Skeletal muscle satellite cell (primary cell): ENCODE data around the gene PYGO1. TPM values are rescaled to one million over a fixed set of nuclear protein-coding genes. Genes with fewer than 3 reads are reported as not detected.

Source experiments
- H3K27me3 ChIP-seq: 2 replicates; pipeline ENCODE4 v1.7.0; 2013; ENCODE audit warnings: low read length; ENCODE audit not compliant: control insufficient read depth, insufficient read depth
- H3K36me3 ChIP-seq: 2 replicates; pipeline ENCODE4 v1.7.0; 2013; ENCODE audit warnings: mild to moderate bottlenecking, control low read depth, low read length; ENCODE audit not compliant: insufficient read depth
- H3K4me1 ChIP-seq: 2 replicates; pipeline ENCODE4 v1.7.0; 2013; ENCODE audit warnings: low read length; ENCODE audit not compliant: control insufficient read depth, insufficient read depth
- H3K4me2 ChIP-seq: 2 replicates; pipeline ENCODE4 v1.7.0; 2013; ENCODE audit warnings: mild to moderate bottlenecking, low read length
- H3K4me3 ChIP-seq: 2 replicates; pipeline ENCODE4 v1.7.0; 2013; ENCODE audit warnings: low read length
- H3K9ac ChIP-seq: 2 replicates; pipeline ENCODE4 v1.7.0; 2013; ENCODE audit warnings: mild to moderate bottlenecking, low read depth, low read length, moderate library complexity
- H3K9me3 ChIP-seq: replicated peaks from 2 replicates; pipeline ENCODE4 v1.7.0; 2013; ENCODE audit warnings: mild to moderate bottlenecking, control low read depth, low read length
- total RNA-seq: library from RNA; depleted of rRNA; stranded (reverse); fragments of >200 nt; gene quantifications from 2 replicates; pipeline ENCODE4 v1.2.3, GENCODE V29; 2012; rRNA removed

The PYGO1 gene
- total RNA-seq: 5.9 and 6.8 TPM in 2 replicates

- Histone ChIP-seq H3K36me3 (no peaks in the 10 kb centered on the region), H3K9me3 (no peaks in the 10 kb centered on the region), H3K9ac (peak within 1 kb of the TSS; percentile 93), H3K27me3 (no peaks in the 10 kb centered on the region), H3K4me2 (peak within 1 kb of the TSS; percentile 94), H3K4me3 (peak within 1 kb of the TSS; percentile 97), H3K4me1 (peaks cover 18% of the 10 kb centered on the region)
These were observed at the start of gene PYGO1 for GRCh38 chr15:55588070-55588814. TSS of gene PYGO1 (minus strand) at chr15:55588345. CDS start at chr15:55587883, 462 bp downstream.

DNA sequence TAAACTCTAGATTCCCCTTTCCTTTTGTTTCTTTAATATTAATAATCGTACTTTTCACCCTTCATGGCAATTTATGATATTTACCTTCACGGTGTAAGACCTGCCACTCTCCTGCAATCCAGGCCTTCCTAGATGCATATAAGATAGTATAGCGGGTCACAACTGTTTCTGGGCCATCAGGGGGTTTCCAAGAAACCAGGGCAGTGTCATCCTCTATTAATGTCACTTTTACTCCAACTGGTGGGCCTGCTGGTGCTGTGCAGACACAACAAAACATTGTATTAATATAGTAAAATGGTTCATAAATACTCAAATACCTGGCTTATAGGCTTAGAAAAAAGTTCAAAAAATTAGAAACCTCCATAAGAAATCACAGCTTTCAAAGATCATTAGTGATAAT is 48.9 kb upstream of the PYGO1 start:
- Histone ChIP-seq H3K4me3 (no peak overlapping the region), H3K4me1 (no peaks in the 10 kb centered on the region), H3K9me3 (no peaks in the 10 kb centered on the region), H3K4me2 (no peak overlapping the region), H3K36me3 (no peaks in the 10 kb centered on the region), H3K9ac (no peak overlapping the region), H3K27me3 (no peaks in the 10 kb centered on the region)

DNA sequence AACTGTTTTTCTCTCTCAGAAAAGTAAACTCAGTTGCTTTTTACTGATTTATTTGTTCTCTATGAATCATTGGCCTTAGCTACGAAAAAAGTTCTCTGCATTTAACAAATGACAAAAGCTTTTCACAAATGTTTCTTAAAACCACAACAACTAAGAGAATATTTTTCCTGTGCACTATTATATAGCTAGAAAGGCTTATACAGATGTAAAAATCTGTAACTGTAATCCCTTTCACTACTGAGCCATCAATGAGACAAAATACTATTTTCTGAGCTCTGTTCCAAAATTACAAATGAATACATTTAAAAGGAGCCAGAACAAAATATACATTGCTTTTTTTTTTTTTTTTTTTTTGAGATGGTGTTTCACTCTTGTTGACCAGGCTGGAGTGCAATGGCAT is 45.6 kb upstream of the PYGO1 start:
- no peak overlapping the region for H3K4me2 ChIP-seq
- no peak overlapping the region for H3K4me3 ChIP-seq
- no peaks in the 10 kb centered on the region for H3K9me3 ChIP-seq
- H3K9ac ChIP-seq: no peak overlapping the region
- no peaks in the 10 kb centered on the region for H3K27me3 ChIP-seq
- H3K4me1 ChIP-seq: no peaks in the 10 kb centered on the region
- no peaks in the 10 kb centered on the region for H3K36me3 ChIP-seq

DNA sequence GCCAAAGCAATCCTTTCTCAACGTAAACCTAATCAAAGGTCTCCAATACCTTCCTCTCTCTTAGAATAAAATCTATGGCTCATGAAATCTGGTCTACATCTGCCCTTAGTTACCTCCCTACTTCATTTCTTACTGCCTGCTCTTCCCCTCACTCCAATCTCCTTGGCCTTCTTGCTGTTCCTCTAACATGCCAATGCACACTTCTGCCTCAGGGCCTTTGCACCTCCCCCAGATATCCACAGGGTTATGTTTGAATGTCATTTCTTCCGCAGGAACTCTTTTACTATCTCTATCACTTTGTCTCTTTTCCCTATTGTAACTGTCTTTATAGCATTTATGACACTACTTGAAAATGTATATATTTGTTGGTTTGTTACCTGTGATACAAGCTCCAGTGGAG is 44.3 kb upstream of the PYGO1 start:
- Histone ChIP-seq H3K9me3 (no peaks in the 10 kb centered on the region), H3K36me3 (no peaks in the 10 kb centered on the region), H3K27me3 (no peaks in the 10 kb centered on the region), H3K4me3 (no peak overlapping the region), H3K4me2 (no peak overlapping the region), H3K9ac (no peak overlapping the region), H3K4me1 (peaks cover 5% of the 10 kb centered on the region)

- no peak overlapping the region for H3K9ac ChIP-seq
- H3K4me3 ChIP-seq: no peak overlapping the region
- H3K36me3 ChIP-seq: no peaks in the 10 kb centered on the region
- H3K9me3 ChIP-seq: no peaks in the 10 kb centered on the region
- H3K27me3 ChIP-seq: no peaks in the 10 kb centered on the region
- no peak overlapping the region for H3K4me2 ChIP-seq
- peaks cover 5% of the 10 kb centered on the region for H3K4me1 ChIP-seq
These were observed 42.7 kb upstream of the PYGO1 start for GRCh38 chr15:55630858-55631257.

GRCh38 chr15:55628369-55628730 is 40.2 kb upstream of the PYGO1 start:
- Histone ChIP-seq H3K4me1 (peaks cover 5% of the 10 kb centered on the region), H3K9ac (no peak overlapping the region), H3K36me3 (no peaks in the 10 kb centered on the region), H3K4me2 (no peak overlapping the region), H3K4me3 (no peak overlapping the region), H3K27me3 (no peaks in the 10 kb centered on the region), H3K9me3 (no peaks in the 10 kb centered on the region)

DNA sequence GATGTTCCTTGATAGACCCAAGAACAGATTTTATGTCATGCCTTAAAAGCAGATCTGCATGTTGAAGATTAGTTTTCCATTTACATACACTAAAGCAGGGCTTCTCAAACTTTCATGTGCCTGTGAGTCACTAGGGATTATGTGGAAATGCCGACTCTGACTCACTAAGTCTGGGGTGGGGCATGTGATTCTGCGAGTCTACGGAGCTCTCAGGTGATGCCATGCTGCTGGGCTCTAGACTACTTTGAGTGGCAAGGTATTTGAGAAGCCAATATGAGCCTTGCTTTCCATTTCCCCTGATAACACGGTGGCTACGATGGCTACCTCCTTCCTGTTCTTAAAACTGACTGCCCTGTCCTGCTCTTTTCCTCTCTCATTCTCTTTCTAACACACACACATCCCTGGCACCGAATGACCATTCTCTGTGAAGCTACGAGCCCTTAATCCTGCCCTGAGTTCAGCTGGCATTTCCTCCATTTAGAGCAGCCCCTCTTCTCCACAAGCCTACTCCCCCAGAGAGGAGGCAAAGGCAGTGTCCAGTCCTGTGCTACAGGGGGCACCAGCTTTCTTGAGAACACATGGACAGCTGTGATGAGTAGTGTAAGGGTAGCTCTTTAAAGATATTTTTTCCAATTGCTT is 39.7 kb upstream of the PYGO1 start:
- Histone ChIP-seq H3K4me1 (peaks cover 5% of the 10 kb centered on the region), H3K4me2 (no peak overlapping the region), H3K4me3 (no peak overlapping the region), H3K36me3 (no peaks in the 10 kb centered on the region), H3K9me3 (no peaks in the 10 kb centered on the region), H3K9ac (no peak overlapping the region), H3K27me3 (no peaks in the 10 kb centered on the region)

DNA sequence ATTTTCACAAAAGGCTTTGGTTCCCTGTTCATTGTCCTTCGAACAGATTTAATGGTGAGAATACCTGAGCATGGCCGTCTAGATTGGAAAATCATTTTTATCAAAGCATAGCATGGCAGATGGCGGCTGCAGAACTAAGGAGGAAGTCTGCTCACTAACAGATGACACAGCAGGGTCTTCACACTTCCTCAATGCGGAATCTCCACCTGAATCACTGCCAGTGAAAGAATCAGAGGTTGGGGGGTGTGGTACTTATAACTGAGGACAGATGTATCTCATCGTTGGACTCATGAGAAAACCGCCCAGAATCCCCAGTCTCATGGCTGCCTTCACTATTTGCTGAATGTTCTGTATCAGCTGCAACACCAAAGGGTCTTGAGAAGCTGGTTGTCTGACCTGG is 31.6 kb upstream of the PYGO1 start:
- Histone ChIP-seq H3K4me1 (no peaks in the 10 kb centered on the region), H3K9me3 (no peaks in the 10 kb centered on the region), H3K4me3 (no peak overlapping the region), H3K9ac (no peak overlapping the region), H3K36me3 (no peaks in the 10 kb centered on the region), H3K4me2 (no peak overlapping the region), H3K27me3 (no peaks in the 10 kb centered on the region)

DNA sequence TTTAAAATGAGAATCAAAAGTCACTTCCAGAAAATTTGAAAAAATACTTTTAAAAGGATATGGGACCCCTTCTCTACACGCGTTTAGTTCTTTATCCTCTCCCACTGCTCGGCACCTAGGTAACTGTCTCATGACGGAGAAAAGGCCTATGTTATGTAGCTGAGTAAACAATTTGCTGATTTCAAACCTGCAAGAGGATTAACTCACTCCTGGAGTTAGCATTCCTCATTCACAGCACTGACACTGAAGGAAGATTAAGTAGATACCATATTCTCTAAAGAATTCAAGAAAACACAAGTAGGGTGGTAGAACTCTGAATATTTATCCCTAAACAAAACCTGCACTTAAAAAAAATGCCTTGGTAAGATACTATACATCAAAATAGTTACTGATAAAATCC is 30.2 kb upstream of the PYGO1 start:
- Histone ChIP-seq H3K9ac (no peak overlapping the region), H3K9me3 (no peaks in the 10 kb centered on the region), H3K4me1 (no peaks in the 10 kb centered on the region), H3K36me3 (no peaks in the 10 kb centered on the region), H3K27me3 (no peaks in the 10 kb centered on the region), H3K4me2 (no peak overlapping the region), H3K4me3 (no peak overlapping the region)

DNA sequence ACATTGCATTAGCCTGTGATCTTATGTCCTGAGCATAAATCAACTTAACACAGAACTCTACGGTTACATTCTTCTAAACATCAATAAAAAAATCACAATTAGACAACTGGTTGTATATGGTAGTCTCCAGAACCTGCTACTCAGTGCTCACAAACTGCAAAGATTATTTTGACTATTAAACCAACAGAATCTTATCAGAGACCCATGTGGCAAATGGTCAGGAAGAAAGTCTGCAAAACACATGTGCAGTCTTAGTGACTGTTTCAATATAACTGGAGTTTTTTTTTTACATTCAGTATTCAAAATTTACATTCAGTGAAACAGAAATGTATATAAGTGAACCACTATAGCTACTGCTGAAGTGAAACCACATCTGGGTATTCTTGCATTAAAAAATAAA is 27.3 kb upstream of the PYGO1 start:
- Histone ChIP-seq H3K27me3 (no peaks in the 10 kb centered on the region), H3K4me1 (no peaks in the 10 kb centered on the region)

DNA sequence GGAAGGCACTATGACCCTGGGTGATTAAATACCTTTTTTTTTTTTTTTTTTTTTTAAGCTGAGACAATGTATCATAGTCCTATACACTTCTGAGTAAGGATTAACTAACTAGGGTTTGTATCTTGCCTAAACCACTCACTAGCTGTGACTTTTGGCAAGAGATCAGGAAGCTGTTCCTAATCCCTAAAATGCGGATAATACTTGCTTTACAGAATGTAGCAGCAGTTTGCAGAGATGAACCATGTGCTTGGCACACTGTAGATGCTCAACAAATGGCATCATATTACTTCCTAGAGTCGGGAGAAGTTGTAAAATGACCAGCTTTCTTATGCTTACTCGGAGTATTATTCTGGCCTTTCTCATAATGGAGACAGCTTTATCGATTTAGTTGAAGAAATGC is 25.6 kb upstream of the PYGO1 start:
- H3K27me3 ChIP-seq: no peaks in the 10 kb centered on the region
- no peaks in the 10 kb centered on the region for H3K36me3 ChIP-seq
- no peak overlapping the region for H3K4me3 ChIP-seq
- no peak overlapping the region for H3K4me2 ChIP-seq
- H3K9me3 ChIP-seq: no peaks in the 10 kb centered on the region
- no peak overlapping the region for H3K9ac ChIP-seq
- H3K4me1 ChIP-seq: no peaks in the 10 kb centered on the region

More for the DNA sequence above, 27.3 kb upstream of the PYGO1 start:
- no peaks in the 10 kb centered on the region for H3K36me3 ChIP-seq
- no peak overlapping the region for H3K4me3 ChIP-seq
- no peak overlapping the region for H3K4me2 ChIP-seq
- H3K9ac ChIP-seq: no peak overlapping the region
- H3K9me3 ChIP-seq: no peaks in the 10 kb centered on the region

GRCh38 chr15:55606214-55606613 is 18.1 kb upstream of the PYGO1 start:
- Histone ChIP-seq H3K27me3 (no peaks in the 10 kb centered on the region), H3K9me3 (no peaks in the 10 kb centered on the region), H3K36me3 (no peaks in the 10 kb centered on the region), H3K4me1 (no peaks in the 10 kb centered on the region), H3K9ac (no peak overlapping the region), H3K4me2 (no peak overlapping the region), H3K4me3 (no peak overlapping the region)
